ENCODE data around the gene SAPCD2.

The SAPCD2 gene

GRCh38 chr9:137014776-137015539, 55.4 kb downstream of the SAPCD2 start:
- Histone ChIP-seq H3K4me1 (ENCODE audit: control insufficient read depth, insufficient read depth, low read length) (peaks cover 2% of the 10 kb centered on the region; the same call in 1 of the 2 replicates), H3K27ac (ENCODE audit: low read length) (no peak overlapping the region), H3K36me3 (ENCODE audit: control insufficient read depth, insufficient read depth, low read length) (no peaks in the 10 kb centered on the region), H3K4me3 (ENCODE audit: low read length) (no peak overlapping the region), H3K27me3 (ENCODE audit: control insufficient read depth, insufficient read depth, low read length) (no peaks in the 10 kb centered on the region), H3K9me3 (ENCODE audit: control insufficient read depth, insufficient read depth, low read length) (no peaks in the 10 kb centered on the region)
- DNase-seq (ENCODE audit: low read depth, low spot score) = no peak
- no CpG with 5 or more reads among the region's 36 CpGs for WGBS (ENCODE audit: insufficient coverage, insufficient read length)

DNA sequence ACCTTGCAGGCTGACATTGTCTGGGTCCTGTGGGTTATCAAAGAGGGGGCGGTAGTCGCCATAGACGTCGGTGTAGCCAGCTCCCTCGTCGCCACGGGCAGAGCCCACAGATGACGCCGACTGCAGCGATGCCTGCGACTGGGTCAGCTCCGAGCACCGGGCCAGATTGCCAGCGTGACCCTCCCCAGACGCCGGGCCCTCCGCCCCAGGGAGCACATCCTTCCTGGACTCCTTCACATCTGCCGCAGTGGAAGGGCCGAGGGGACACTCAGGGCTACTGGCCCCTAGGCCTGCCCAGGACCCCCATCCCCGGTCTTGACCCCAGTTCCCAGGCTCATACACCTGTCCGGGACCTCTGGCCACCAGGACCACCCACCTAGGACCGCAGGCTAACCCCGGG, 56.2 kb downstream of the SAPCD2 start:
- no CpG with 5 or more reads among the region's 23 CpGs for WGBS (ENCODE audit: insufficient coverage, insufficient read length)
- H3K9me3 ChIP-seq (ENCODE audit: control insufficient read depth, insufficient read depth, low read length) = no peaks in the 10 kb centered on the region
- H3K27me3 ChIP-seq (ENCODE audit: control insufficient read depth, insufficient read depth, low read length) = no peaks in the 10 kb centered on the region
- no peak for DNase-seq (ENCODE audit: low read depth, low spot score)
- no peaks in the 10 kb centered on the region for H3K36me3 ChIP-seq (ENCODE audit: control insufficient read depth, insufficient read depth, low read length)
- no peak overlapping the region for H3K4me3 ChIP-seq (ENCODE audit: low read length)
- H3K27ac ChIP-seq (ENCODE audit: low read length) = no peak overlapping the region
- peaks cover 2% of the 10 kb centered on the region; the same call in 1 of the 2 replicates for H3K4me1 ChIP-seq (ENCODE audit: control insufficient read depth, insufficient read depth, low read length)

DNA sequence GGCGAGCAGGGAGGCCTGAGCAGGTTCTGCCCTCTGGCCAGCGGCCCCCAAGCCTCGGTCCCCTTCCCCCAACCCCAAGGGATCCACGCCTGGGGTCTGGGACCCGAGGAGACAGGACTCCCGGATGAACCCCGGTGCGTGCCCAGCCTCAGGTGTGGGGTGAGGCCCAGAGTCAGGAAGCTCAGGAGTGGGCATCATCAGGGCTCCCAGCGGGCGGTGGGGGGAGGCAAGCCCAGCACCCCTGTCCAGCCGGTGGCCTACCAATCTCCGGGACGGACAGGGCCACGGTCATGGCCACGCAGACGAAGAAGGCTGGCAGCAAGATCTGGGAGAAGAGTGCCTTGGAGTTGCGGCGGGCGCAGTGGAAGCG, 56.8 kb downstream of the SAPCD2 start:
- no peaks in the 10 kb centered on the region for H3K36me3 ChIP-seq (ENCODE audit: control insufficient read depth, insufficient read depth, low read length)
- H3K27me3 ChIP-seq (ENCODE audit: control insufficient read depth, insufficient read depth, low read length) = no peaks in the 10 kb centered on the region
- no peaks in the 10 kb centered on the region for H3K9me3 ChIP-seq (ENCODE audit: control insufficient read depth, insufficient read depth, low read length)
- H3K27ac ChIP-seq (ENCODE audit: low read length) = no peak overlapping the region
- no CpG with 5 or more reads among the region's 20 CpGs for WGBS (ENCODE audit: insufficient coverage, insufficient read length)
- H3K4me1 ChIP-seq (ENCODE audit: control insufficient read depth, insufficient read depth, low read length) = peaks cover 2% of the 10 kb centered on the region; the same call in 1 of the 2 replicates
- no peak for DNase-seq (ENCODE audit: low read depth, low spot score)
- H3K4me3 ChIP-seq (ENCODE audit: low read length) = no peak overlapping the region

GRCh38 chr9:137012694-137013570, 57.4 kb downstream of the SAPCD2 start:
- H3K27ac ChIP-seq (ENCODE audit: low read length) = no peak overlapping the region
- H3K27me3 ChIP-seq (ENCODE audit: control insufficient read depth, insufficient read depth, low read length) = no peaks in the 10 kb centered on the region
- H3K4me3 ChIP-seq (ENCODE audit: low read length) = no peak overlapping the region
- no CpG with 5 or more reads among the region's 67 CpGs for WGBS (ENCODE audit: insufficient coverage, insufficient read length)
- H3K9me3 ChIP-seq (ENCODE audit: control insufficient read depth, insufficient read depth, low read length) = no peaks in the 10 kb centered on the region
- H3K4me1 ChIP-seq (ENCODE audit: control insufficient read depth, insufficient read depth, low read length) = peaks cover 2% of the 10 kb centered on the region; the same call in 1 of the 2 replicates
- H3K36me3 ChIP-seq (ENCODE audit: control insufficient read depth, insufficient read depth, low read length) = no peaks in the 10 kb centered on the region
- no peak for DNase-seq (ENCODE audit: low read depth, low spot score)
